DND-41 (cell line): Measurements from ENCODE around the gene AKAP13.

Experiments
- ATAC-seq: fragments of 200-7000 bp; cut with Tn5 transposase; 3 replicates; pipeline ENCODE4 v1.9.1; 2021; ENCODE audit warnings: low read depth; ENCODE audit not compliant: insufficient read depth
- DNase-seq: peaks from one replicate; pipeline ENCODE4 v3.0.0-alpha.2; 2020
- H2AFZ ChIP-seq: 2 replicates; pipeline ENCODE4 v1.6.0; 2012; ENCODE audit warnings: low read depth, low read length
- H3K27ac ChIP-seq: 2 replicates; pipeline ENCODE4 v1.5.1; 2012; ENCODE audit warnings: low read length, inconsistent platforms
- H3K27me3 ChIP-seq: fragments of 200-600 bp; sonication (generic); 2 replicates; pipeline ENCODE4 v1.6.0; 2012; ENCODE audit warnings: low read length, mild to moderate bottlenecking, inconsistent platforms; ENCODE audit not compliant: insufficient read depth, poor library complexity
- H3K36me3 ChIP-seq: 2 replicates; pipeline ENCODE4 v1.5.1; 2012; ENCODE audit warnings: low read length, inconsistent platforms; ENCODE audit not compliant: insufficient read depth
- H3K4me1 ChIP-seq: 2 replicates; pipeline ENCODE4 v1.5.1; 2012; ENCODE audit warnings: mild to moderate bottlenecking, low read length; ENCODE audit not compliant: insufficient read depth
- H3K4me2 ChIP-seq: 2 replicates; pipeline ENCODE4 v1.6.0; 2012; ENCODE audit warnings: mild to moderate bottlenecking, moderate library complexity, low read length, inconsistent platforms; ENCODE audit not compliant: insufficient read depth
- H3K4me3 ChIP-seq, 2 experiments: fragments of 200-600 bp in 1 of 2; shearing (Covaris generic) in 1 of 2; 2 replicates each; pipeline ENCODE4 v1.5.1; 2012 to 2016; ENCODE audit warnings: inconsistent platforms in 2 of 2, low read length in 2 of 2, mild to moderate bottlenecking in 2 of 2, low read depth in 1 of 2, moderate library complexity in 1 of 2
- H3K79me2 ChIP-seq: 2 replicates; pipeline ENCODE4 v1.6.0; 2012; ENCODE audit warnings: low read length, inconsistent platforms; ENCODE audit not compliant: insufficient read depth
- H3K9ac ChIP-seq: 2 replicates; pipeline ENCODE4 v1.6.0; 2012; ENCODE audit warnings: low read depth, mild to moderate bottlenecking, inconsistent platforms, low read length, moderate library complexity
- H3K9me3 ChIP-seq: 2 replicates; pipeline ENCODE4 v1.5.1; 2012; ENCODE audit warnings: low read length, moderate library complexity, mild to moderate bottlenecking, inconsistent platforms; ENCODE audit not compliant: insufficient read depth, severe bottlenecking
- H4K20me1 ChIP-seq: 2 replicates; pipeline ENCODE4 v1.6.0; 2012; ENCODE audit warnings: low read length; ENCODE audit not compliant: insufficient read depth
- CTCF ChIP-seq: IDR thresholded peaks from 2 replicates; pipeline ENCODE4 v1.5.1; 2012; ENCODE audit warnings: borderline replicate concordance, low read length, moderate library complexity, mild to moderate bottlenecking; ENCODE audit not compliant: poor library complexity, severe bottlenecking; ENCODE audit errors: extremely low read depth
- EZH2 ChIP-seq: IDR thresholded peaks from 3 replicates; pipeline ENCODE4 v1.6.1; 2012; ENCODE audit warnings: borderline replicate concordance, low read depth, mild to moderate bottlenecking, moderate library complexity, low read length, inconsistent platforms; ENCODE audit not compliant: severe bottlenecking

The AKAP13 gene

GRCh38 chr15:85598219-85598618, 217.8 kb downstream of the AKAP13 start:
- Histone ChIP-seq H2AFZ (no peak overlapping the region), H3K27me3 (no peaks in the 10 kb centered on the region), H3K9me3 (no peaks in the 10 kb centered on the region), H3K79me2 (no peaks in the 10 kb centered on the region), H3K27ac (no peak overlapping the region), H3K4me2 (no peak overlapping the region), H3K9ac (no peak overlapping the region), H3K4me3 (no peak overlapping the region), H4K20me1 (no peaks in the 10 kb centered on the region; the same call in 1 of the 2 replicates), H3K4me1 (peaks cover 22% of the 10 kb centered on the region), H3K36me3 (no peaks in the 10 kb centered on the region)
- no peak for DNase-seq
- ATAC-seq: no peak
- TF ChIP-seq EZH2 (no peak), CTCF (no peak)

GRCh38 chr15:85598718-85599398, 218.5 kb downstream of the AKAP13 start:
- peaks cover 22% of the 10 kb centered on the region for H3K4me1 ChIP-seq
- no peak for DNase-seq
- ATAC-seq: no peak
- no peak overlapping the region for H3K4me2 ChIP-seq
- no peak overlapping the region for H3K27ac ChIP-seq
- H3K9ac ChIP-seq: no peak overlapping the region
- H3K4me3 ChIP-seq: no peak overlapping the region
- TF ChIP-seq CTCF: no peak
- no peak for TF ChIP-seq EZH2
- H3K27me3 ChIP-seq: no peaks in the 10 kb centered on the region
- no peaks in the 10 kb centered on the region; the same call in 1 of the 2 replicates for H4K20me1 ChIP-seq
- H3K79me2 ChIP-seq: no peaks in the 10 kb centered on the region
- H2AFZ ChIP-seq: no peak overlapping the region
- no peaks in the 10 kb centered on the region for H3K36me3 ChIP-seq
- H3K9me3 ChIP-seq: no peaks in the 10 kb centered on the region

- no peaks in the 10 kb centered on the region for H3K27me3 ChIP-seq
- H2AFZ ChIP-seq: no peak overlapping the region
- H3K9me3 ChIP-seq: no peaks in the 10 kb centered on the region
- no peak overlapping the region for H3K4me3 ChIP-seq
- no peak overlapping the region for H3K9ac ChIP-seq
- no peak overlapping the region for H3K4me2 ChIP-seq
- ATAC-seq (no peak), DNase-seq (no peak)
- H4K20me1 ChIP-seq: no peaks in the 10 kb centered on the region; the same call in 1 of the 2 replicates
- no peaks in the 10 kb centered on the region for H3K79me2 ChIP-seq
- TF ChIP-seq EZH2: no peak
- TF ChIP-seq CTCF: no peak
- no peak overlapping the region for H3K27ac ChIP-seq
- H3K4me1 ChIP-seq: peaks cover 22% of the 10 kb centered on the region
- no peaks in the 10 kb centered on the region for H3K36me3 ChIP-seq
These were observed 219.6 kb downstream of the AKAP13 start for GRCh38 chr15:85600001-85600400.

GRCh38 chr15:85603160-85603559, 222.8 kb downstream of the AKAP13 start:
- DNase-seq: no peak
- Histone ChIP-seq H3K27ac (no peak overlapping the region), H4K20me1 (no peaks in the 10 kb centered on the region), H3K27me3 (no peaks in the 10 kb centered on the region), H3K9me3 (no peaks in the 10 kb centered on the region), H3K79me2 (no peaks in the 10 kb centered on the region), H3K9ac (no peak overlapping the region), H3K4me1 (peaks cover 2% of the 10 kb centered on the region), H3K4me2 (no peak overlapping the region), H3K4me3 (no peak overlapping the region), H3K36me3 (no peaks in the 10 kb centered on the region), H2AFZ (no peak overlapping the region)
- TF ChIP-seq CTCF: no peak
- no peak for TF ChIP-seq EZH2
- no peak for ATAC-seq
